Endothelial cell of umbilical vein (primary cell): ENCODE data around the gene MVB12B.

Source experiments
- CTCF ChIP-seq, 2 donors: IDR thresholded peaks; 1 replicate in 1 of 2; 2 replicates in 1 of 2; pipeline ENCODE4 v1.5.1; 2011; ENCODE audit warnings: low read length in 2 of 2, mild to moderate bottlenecking in 2 of 2, moderate library complexity in 2 of 2, control low read depth in 1 of 2, inconsistent platforms in 1 of 2, low read depth in 1 of 2; ENCODE audit not compliant: insufficient read depth in 1 of 2; ENCODE audit errors: extremely low read depth in 1 of 2
- POLR2A ChIP-seq: IDR thresholded peaks from 2 replicates; pipeline ENCODE4 v1.6.1; 2012; ENCODE audit warnings: low read depth, mild to moderate bottlenecking, control low read depth, low read length

GRCh38 chr9:126518763-126519162 lies 192.1 kb downstream of the MVB12B start:
- TF ChIP-seq POLR2A (no peak), CTCF (IDR thresholded peaks at IDR 0.05; ENCODE audit: extremely low read depth in 1 of 2, insufficient read depth in 1 of 2, low read depth in 1 of 2, low read length in 2 of 2) (no peak)
